ENCODE measurements around the gene TMEM263.

Gene TMEM263

DNA sequence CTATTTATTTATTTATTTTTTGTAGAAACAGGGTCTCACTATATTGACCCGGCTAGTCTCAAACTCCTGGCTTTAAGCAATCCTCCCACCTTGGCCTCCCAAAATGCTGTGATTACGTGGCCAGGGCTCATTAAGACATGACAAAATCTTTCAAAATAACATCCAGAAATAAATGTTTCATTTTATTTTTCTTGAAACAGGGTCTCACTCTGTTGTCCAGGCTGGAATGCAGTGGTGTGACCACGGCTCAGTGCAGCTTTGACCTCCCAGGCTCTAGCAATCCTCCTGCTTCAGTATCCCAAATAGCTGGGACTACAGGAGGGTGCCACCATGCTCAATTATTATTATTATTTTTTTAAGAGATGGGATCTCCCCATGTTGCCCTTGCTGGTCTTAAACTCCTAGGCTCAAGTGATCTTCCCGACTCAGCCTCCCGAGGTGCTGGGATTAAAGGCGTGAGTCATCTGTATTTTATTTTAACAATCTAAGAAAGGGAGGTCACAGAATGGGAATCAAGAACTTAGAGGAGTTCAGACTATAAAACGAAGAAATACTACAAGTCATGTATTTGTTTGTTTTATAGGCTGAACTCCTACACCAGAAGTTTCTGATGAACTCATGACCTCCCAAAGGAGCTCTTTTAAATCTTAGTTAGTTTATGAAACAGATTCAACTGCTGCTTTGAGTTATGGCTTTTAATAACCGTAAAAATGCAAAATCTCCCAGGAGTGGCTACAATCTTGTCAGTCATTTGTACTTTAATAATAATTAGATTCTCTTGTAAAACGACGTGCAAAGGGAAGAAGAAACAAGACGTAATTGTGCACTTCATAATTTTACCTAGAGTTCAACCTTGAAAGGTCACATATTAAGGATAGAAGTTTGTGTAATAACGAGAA lies 2.1 kb upstream of the TMEM263 start:
- no peak for DNase-seq

GRCh38 chr12:106954462-106955376 lies 988 bp upstream of the TMEM263 start:
- peak; percentile 48 for DNase-seq

GRCh38 chr12:106956048-106956578 lies 406 bp downstream of the TMEM263 start:
- peak; percentile 83 for DNase-seq

GRCh38 chr12:106957583-106957982 lies 1.9 kb downstream of the TMEM263 start:
- no peak for DNase-seq

DNA sequence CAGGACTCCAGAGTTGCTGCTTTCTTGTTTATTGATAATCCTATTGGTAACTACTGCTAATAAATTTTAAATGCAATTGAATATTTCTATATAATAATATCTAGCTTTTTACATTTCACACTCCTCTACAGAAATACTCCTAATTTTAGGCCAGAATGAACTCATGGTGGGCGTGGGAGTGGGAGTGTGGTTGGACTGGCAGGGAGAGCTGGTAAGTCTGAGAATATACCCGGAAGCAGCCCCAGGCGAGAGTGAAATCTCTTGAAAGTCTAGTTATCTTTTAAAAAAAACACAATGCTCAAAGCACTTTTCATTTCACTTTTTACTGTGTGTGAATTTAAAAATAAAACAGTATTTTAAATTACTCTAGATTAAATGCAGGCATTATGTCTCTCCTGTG lies 4.7 kb downstream of the TMEM263 start:
- DNase-seq: no peak

DNA sequence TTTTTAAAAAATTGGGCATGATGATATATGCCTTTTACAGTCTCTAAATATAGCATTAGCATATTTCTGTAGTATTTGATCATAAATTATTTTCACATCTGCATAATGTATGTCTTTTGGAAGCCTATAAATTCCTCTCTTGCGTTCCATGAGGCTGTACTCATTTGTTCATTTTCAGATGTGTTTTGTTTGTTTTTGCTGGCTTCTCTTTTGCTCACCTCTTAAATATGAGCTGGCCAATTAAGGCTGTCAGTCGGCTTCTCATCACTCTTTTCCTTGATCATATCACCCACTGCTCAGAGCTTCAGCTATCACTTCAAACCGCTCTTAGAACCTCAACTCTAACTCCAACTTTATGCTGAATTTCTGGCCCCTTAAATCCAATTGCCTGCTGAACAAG lies 6.6 kb downstream of the TMEM263 start:
- no peak for DNase-seq

DNA sequence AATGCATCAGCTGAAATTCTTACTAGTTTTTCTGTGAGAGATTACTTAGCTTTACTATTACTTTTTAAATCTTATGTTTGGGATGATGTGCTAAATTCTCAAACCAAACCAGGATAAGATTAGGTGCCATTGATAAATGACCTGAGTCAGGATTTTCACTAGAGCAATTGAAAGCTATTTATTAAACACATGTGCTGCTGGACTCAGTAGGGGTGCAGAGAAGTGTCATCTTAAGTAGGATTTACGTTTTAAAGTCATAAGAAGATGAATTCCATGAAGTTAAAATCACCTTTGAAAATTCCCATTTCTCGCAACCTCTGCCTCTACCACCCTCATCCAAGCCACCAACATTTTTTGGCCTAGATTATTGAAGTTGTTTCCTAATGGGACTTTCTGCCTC lies 8.8 kb downstream of the TMEM263 start:
- no peak for DNase-seq

DNA sequence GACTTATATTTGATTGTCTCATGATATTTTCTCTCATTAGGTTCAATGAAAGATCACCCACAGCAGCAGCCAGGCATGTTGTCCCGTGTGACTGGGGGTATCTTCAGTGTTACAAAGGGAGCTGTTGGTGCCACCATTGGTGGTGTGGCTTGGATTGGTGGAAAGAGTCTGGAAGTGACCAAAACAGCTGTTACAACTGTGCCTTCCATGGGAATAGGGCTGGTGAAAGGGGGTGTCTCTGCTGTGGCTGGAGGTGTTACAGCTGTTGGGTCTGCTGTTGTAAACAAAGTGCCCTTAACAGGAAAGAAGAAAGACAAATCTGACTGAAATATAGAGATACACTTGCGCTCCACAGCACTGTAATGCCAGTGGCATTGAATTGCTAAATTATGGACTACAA lies 15.4 kb downstream of the TMEM263 start:
- DNase-seq: no peak

DNA sequence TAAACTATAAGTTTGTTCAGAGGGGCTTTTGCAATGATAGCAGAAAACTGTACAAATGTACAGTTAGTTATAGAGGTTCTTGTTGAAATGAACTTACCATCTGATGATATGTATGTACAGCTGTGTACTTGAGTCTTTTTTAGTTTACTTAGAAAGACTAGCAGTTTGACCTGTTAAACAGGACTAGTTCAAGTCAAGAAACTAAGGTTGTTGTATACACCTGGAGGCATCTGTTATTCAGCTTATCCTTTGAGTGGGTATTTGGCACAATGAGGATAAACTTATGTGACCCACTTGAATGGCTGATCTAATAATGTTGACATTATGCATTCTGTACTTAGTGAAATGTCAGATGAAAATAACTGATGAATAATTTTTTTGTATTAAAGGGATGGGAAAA lies 17.8 kb downstream of the TMEM263 start:
- no peak for DNase-seq

DNA sequence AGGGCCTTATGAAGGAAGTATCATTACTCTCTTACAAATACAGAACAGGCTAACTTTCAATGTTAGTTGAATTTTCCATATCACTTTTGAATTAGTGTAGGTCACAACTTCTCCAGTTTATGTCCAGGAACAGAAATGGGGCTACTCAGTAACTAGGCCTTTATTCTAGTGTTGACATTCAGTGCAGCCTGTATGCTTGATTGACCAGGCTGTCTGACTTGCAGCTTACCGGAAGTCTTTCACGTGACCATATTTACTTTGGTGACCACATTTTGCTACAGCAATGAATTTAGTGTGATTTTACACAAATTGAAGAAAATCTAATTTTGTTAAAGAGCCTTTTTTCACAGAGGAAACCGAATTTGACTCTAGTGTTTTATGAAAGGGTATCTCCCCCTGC lies 18.8 kb downstream of the TMEM263 start:
- DNase-seq: peak; percentile 52

GRCh38 chr12:106975098-106975497 lies 19.4 kb downstream of the TMEM263 start:
- no peak for DNase-seq

GRCh38 chr12:106975993-106976658 lies 20.4 kb downstream of the TMEM263 start:
- DNase-seq: no peak

DNA sequence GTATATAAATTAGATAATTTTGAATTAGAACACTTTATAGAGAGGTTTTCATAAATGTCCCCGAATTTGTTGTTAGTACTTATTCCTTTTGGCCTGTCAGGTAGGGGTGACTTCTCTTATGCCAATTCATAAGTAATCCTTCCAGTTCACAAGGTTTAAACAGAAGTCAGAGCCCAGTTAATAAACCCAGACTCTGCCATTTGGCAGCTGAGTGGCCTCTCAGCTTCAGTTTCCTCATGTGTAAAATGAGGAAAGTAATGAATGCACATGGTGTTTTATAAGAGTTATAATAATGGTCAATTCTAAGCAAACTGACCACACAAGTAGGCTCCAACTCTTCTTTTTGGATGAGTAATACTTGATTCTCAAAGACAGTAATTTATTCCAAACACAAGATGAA lies 21.0 kb downstream of the TMEM263 start:
- DNase-seq: no peak

- DNase-seq: no peak
These were observed 22.5 kb downstream of the TMEM263 start for GRCh38 chr12:106978035-106978800.

GRCh38 chr12:106980944-106981343 lies 25.2 kb downstream of the TMEM263 start:
- DNase-seq: no peak

DNA sequence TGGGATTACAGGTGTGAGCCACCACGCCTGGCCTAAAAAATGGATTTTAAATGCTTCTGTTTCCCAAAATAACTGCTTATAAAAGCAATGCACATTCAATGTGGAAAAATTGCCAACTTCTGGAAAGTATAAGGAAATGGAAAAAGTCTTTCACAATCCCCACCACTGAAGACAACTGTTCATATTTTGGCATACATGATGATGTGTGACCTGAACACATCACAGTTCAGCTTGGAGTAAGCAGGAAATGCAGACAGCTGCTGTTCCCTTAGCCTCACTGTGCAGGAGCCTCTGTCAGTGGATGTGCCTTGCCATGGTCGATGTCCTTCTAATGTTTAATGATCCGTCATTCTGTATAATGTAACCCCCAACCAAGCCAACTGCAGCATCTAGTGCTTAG lies 26.1 kb downstream of the TMEM263 start:
- no peak for DNase-seq

- DNase-seq: no peak
These were observed 26.5 kb downstream of the TMEM263 start for GRCh38 chr12:106982229-106982628.

DNA sequence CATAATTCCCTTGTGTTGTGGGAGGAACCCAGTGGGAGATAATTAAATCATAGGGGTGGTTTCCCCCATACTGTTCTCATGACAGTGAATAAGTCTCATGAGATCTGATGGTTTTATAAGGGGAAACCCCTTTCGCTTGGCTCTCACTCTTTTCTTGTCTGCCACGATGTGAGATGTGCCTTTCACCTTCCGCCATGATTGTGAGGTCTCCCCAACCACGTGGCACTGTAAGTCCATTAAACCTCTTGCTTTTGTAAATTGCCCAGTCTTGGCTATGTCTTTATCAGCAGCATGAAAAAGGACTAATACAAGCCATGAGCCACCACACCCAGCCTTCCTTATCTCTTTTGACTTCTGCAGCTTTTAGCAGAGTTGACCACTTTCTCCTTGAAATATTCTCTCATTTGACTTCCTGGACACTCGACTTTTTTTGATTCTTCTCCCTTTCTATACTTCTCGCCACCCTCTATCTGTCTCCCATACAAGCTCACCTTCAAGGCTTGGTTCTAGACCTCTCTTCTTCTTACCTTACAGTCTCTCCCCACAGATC lies 29.0 kb downstream of the TMEM263 start:
- DNase-seq: no peak

DNA sequence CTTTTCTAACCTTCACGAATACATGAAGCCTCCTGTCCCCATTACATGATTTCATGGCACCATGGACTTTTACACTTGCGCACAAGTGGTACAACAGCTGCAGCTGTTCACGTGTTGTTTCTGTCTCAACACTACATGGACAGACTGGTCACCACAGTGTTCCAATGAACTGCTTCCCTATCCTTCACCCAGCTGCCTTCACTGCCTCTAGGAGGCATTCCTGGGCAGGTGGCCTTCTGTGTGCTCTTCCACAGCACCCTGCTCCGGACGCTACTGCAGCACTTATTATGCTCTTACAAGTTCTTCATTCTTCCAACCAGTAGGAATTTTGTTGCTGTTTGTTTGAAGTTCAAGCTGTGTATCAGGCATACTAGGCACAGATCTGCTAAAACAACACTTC lies 29.8 kb downstream of the TMEM263 start:
- DNase-seq: no peak

DNA sequence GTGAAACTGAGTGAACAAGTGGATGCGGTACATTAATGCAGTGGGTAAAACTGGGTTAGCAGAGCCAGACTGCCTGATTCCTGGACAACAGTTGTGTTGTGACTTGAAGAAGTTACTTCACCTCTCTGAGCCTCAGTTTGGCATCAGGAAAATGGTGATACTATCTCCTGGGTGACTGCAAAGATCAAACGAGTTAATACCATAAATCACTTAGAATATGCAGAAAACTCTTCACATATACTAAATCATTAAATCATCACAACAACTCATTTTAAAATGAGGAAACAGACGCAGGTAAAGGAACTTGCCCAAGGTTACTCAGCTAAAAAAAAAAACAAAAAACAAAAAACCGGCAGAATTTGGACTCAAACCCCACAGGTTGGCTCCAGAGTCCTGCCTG lies 30.4 kb downstream of the TMEM263 start:
- DNase-seq: no peak

GRCh38 chr12:106986625-106987389 lies 31.1 kb downstream of the TMEM263 start, which contains the start of gene MTERF2:
TSS of gene MTERF2 (minus strand) at chr12:106987146. CDS start at chr12:106978714, 8,432 bp downstream.
- peak; percentile 96 for DNase-seq

Data from NCI-H146 (cell line).